HepG2 (cell line): ENCODE data around the gene MRPL58. TPM values are rescaled to one million over a fixed set of nuclear protein-coding genes. Genes with fewer than 3 reads are reported as not detected.
A peak's percentile ranks its signal among the peaks of the same experiment; 100 is the strongest.

Experiments used
- SP2 ChIP-seq: sonication (generic); formaldehyde crosslinking; IDR thresholded peaks from 2 replicates; pipeline ENCODE4 v1.5.1; 2020; ENCODE audit warnings: mild to moderate bottlenecking, missing genetic modification reagents
- SRSF1 ChIP-seq: fragments of 200-400 bp; formaldehyde crosslinking; optimal IDR thresholded peaks from 2 replicates; pipeline ENCODE3; 2017; ENCODE audit warnings: mild to moderate bottlenecking, low read depth, low read length, moderate library complexity
- ZBTB7B ChIP-seq: sonication (generic); formaldehyde crosslinking; IDR thresholded peaks from 2 replicates; pipeline ENCODE4 v1.4.0; 2020; ENCODE audit warnings: missing genetic modification reagents
- ZNF263 ChIP-seq: sonication (generic); formaldehyde crosslinking; IDR thresholded peaks from 2 replicates; pipeline ENCODE4 v1.4.0; 2020; ENCODE audit warnings: missing genetic modification reagents
- polyA plus RNA-seq, 8 experiments: library from polyadenylated mRNA; depleted of rRNA in 3 of 8; stranded (reverse) in 7 of 8; unstranded in 1 of 8; fragments of >200 nt; fragmentation: Illumina TruSeq in 4 of 8; extraction: Trizol in 4 of 8; gene quantifications; 2 replicates each; pipeline versions ENCODE4 v1.2.1 to v1.2.3, GENCODE V29; 2011 to 2016; ENCODE audit warnings: low read depth in 4 of 8, missing spikeins in 1 of 8, mixed read lengths in 1 of 8; ENCODE audit not compliant: insufficient read depth in 1 of 8
- total RNA-seq, 5 experiments: library from RNA; depleted of rRNA; stranded (reverse); fragments of >200 nt; fragmentation: Illumina TruSeq; extraction: Trizol; gene quantifications; 2 replicates each; pipeline ENCODE4 v1.2.3, GENCODE V29; 2016; ENCODE audit warnings: low read depth in 1 of 5
- TF ChIP-seq, protein P1 (sequence below): IDR thresholded peaks from 2 replicates; pipeline ENCODE4 v1.4.0; 2020; ENCODE audit warnings: mild to moderate bottlenecking, missing genetic modification reagents
- TF ChIP-seq, protein P2 (sequence below): sonication (generic); formaldehyde crosslinking; IDR thresholded peaks from 2 replicates; pipeline ENCODE4 v1.8.0; 2022; ENCODE audit warnings: mild to moderate bottlenecking, missing genetic modification reagents, borderline replicate concordance
- TF ChIP-seq, protein P3 (sequence below): sonication (generic); formaldehyde crosslinking; IDR thresholded peaks from 2 replicates; pipeline ENCODE4 v1.4.0; 2020; ENCODE audit warnings: mild to moderate bottlenecking, missing genetic modification reagents
- TF ChIP-seq, protein P4 (sequence below), 2 experiments: sonication (generic) in 1 of 2; formaldehyde crosslinking in 1 of 2; IDR thresholded peaks; 2 replicates each; pipeline versions ENCODE4 v1.4.0 to v1.6.1; 2018 to 2020; ENCODE audit warnings: missing genetic modification reagents in 2 of 2, borderline replicate concordance in 1 of 2, low read depth in 1 of 2, mild to moderate bottlenecking in 1 of 2, missing biosample characterization in 1 of 2
- TF ChIP-seq, protein P5 (sequence below): sonication (generic); formaldehyde crosslinking; IDR thresholded peaks from 2 replicates; pipeline ENCODE4 v1.4.0; 2020; ENCODE audit warnings: missing genetic modification reagents
- TF ChIP-seq, protein P6 (sequence below): sonication (generic); formaldehyde crosslinking; IDR thresholded peaks from 2 replicates; pipeline ENCODE4 v1.4.0; 2020; ENCODE audit warnings: missing genetic modification reagents

Gene MRPL58
- total and polyA plus RNA-seq, 2 of the 13 experiments (the other 11 are each of a cell fraction or from before 2014, with no cell fraction given): 44.9 to 68.9 TPM

DNA sequence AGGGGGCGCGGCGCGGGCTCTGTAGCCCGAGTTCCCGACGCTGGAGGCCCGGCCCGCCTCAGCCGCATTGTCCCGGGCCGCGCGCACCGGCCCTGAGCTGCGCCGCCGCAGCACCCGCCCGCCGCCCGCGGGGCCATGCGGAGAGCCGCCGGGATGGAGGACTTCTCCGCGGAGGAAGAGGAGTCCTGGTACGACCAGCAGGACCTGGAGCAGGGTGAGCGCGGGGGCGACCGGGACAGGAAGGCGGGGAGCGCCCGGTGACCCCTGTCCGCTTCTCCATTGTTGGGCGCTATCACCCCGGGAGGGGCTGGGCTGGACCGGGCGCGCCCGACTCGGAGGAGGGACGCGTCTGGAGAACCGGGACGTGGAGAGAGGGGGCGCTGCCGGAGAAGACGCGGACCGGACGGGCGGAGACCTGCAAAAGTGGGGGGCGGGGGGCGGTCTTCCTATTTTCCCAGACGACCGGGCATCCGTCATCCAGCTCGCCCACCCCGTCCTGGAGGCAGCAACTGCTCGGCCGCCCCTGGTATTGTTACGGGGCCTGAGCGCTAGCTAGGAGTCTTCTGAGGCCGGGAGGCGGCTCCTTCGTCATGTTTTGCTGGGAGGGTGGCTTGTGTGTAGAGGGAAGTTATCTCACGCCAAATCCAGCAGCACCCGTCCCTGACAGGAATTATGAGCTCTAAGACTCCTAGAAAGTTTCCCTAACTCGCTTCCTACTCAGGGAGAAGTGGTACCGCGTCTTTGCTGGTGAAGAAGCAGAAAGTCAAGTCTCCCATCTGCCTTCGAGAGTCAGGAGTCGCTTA lies 24.4 kb upstream of the MRPL58 start (continued):
- TF ChIP-seq, protein P1, sequence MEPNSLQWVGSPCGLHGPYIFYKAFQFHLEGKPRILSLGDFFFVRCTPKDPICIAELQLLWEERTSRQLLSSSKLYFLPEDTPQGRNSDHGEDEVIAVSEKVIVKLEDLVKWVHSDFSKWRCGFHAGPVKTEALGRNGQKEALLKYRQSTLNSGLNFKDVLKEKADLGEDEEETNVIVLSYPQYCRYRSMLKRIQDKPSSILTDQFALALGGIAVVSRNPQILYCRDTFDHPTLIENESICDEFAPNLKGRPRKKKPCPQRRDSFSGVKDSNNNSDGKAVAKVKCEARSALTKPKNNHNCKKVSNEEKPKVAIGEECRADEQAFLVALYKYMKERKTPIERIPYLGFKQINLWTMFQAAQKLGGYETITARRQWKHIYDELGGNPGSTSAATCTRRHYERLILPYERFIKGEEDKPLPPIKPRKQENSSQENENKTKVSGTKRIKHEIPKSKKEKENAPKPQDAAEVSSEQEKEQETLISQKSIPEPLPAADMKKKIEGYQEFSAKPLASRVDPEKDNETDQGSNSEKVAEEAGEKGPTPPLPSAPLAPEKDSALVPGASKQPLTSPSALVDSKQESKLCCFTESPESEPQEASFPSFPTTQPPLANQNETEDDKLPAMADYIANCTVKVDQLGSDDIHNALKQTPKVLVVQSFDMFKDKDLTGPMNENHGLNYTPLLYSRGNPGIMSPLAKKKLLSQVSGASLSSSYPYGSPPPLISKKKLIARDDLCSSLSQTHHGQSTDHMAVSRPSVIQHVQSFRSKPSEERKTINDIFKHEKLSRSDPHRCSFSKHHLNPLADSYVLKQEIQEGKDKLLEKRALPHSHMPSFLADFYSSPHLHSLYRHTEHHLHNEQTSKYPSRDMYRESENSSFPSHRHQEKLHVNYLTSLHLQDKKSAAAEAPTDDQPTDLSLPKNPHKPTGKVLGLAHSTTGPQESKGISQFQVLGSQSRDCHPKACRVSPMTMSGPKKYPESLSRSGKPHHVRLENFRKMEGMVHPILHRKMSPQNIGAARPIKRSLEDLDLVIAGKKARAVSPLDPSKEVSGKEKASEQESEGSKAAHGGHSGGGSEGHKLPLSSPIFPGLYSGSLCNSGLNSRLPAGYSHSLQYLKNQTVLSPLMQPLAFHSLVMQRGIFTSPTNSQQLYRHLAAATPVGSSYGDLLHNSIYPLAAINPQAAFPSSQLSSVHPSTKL (CRISPR knock-in tag): peak; percentile 45; the same call in 1 of the 2 replicates
- TF ChIP-seq, protein P2, sequence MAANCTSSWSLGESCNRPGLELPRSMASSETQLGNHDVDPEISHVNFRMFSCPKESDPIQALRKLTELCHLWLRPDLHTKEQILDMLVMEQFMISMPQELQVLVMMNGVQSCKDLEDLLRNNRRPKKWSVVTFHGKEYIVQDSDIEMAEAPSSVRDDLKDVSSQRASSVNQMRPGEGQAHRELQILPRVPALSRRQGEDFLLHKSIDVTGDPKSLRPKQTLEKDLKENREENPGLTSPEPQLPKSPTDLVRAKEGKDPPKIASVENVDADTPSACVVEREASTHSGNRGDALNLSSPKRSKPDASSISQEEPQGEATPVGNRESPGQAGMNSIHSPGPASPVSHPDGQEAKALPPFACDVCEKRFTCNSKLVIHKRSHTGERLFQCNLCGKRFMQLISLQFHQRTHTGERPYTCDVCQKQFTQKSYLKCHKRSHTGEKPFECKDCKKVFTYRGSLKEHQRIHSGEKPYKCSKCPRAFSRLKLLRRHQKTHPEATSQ (CRISPR knock-in tag): no peak
- TF ChIP-seq, protein P3, sequence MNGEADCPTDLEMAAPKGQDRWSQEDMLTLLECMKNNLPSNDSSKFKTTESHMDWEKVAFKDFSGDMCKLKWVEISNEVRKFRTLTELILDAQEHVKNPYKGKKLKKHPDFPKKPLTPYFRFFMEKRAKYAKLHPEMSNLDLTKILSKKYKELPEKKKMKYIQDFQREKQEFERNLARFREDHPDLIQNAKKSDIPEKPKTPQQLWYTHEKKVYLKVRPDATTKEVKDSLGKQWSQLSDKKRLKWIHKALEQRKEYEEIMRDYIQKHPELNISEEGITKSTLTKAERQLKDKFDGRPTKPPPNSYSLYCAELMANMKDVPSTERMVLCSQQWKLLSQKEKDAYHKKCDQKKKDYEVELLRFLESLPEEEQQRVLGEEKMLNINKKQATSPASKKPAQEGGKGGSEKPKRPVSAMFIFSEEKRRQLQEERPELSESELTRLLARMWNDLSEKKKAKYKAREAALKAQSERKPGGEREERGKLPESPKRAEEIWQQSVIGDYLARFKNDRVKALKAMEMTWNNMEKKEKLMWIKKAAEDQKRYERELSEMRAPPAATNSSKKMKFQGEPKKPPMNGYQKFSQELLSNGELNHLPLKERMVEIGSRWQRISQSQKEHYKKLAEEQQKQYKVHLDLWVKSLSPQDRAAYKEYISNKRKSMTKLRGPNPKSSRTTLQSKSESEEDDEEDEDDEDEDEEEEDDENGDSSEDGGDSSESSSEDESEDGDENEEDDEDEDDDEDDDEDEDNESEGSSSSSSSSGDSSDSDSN (CRISPR knock-in tag): peak; percentile 81
- TF ChIP-seq SRSF1: peak; percentile 52
- TF ChIP-seq, protein P4, sequence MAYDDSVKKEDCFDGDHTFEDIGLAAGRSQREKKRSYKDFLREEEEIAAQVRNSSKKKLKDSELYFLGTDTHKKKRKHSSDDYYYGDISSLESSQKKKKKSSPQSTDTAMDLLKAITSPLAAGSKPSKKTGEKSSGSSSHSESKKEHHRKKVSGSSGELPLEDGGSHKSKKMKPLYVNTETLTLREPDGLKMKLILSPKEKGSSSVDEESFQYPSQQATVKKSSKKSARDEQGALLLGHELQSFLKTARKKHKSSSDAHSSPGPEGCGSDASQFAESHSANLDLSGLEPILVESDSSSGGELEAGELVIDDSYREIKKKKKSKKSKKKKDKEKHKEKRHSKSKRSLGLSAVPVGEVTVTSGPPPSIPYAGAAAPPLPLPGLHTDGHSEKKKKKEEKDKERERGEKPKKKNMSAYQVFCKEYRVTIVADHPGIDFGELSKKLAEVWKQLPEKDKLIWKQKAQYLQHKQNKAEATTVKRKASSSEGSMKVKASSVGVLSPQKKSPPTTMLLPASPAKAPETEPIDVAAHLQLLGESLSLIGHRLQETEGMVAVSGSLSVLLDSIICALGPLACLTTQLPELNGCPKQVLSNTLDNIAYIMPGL (CRISPR knock-in tag; IDR thresholded peaks at IDR 0.05; ENCODE audit: borderline replicate concordance in 1 of 2, low read depth in 1 of 2): peak in 1 of 2 experiments; percentile 69; a peak in 1 of 4 replicates
- TF ChIP-seq ZBTB7B: no peak
- TF ChIP-seq ZNF263 (CRISPR knock-in tag): peak; percentile 90
- TF ChIP-seq, protein P5, sequence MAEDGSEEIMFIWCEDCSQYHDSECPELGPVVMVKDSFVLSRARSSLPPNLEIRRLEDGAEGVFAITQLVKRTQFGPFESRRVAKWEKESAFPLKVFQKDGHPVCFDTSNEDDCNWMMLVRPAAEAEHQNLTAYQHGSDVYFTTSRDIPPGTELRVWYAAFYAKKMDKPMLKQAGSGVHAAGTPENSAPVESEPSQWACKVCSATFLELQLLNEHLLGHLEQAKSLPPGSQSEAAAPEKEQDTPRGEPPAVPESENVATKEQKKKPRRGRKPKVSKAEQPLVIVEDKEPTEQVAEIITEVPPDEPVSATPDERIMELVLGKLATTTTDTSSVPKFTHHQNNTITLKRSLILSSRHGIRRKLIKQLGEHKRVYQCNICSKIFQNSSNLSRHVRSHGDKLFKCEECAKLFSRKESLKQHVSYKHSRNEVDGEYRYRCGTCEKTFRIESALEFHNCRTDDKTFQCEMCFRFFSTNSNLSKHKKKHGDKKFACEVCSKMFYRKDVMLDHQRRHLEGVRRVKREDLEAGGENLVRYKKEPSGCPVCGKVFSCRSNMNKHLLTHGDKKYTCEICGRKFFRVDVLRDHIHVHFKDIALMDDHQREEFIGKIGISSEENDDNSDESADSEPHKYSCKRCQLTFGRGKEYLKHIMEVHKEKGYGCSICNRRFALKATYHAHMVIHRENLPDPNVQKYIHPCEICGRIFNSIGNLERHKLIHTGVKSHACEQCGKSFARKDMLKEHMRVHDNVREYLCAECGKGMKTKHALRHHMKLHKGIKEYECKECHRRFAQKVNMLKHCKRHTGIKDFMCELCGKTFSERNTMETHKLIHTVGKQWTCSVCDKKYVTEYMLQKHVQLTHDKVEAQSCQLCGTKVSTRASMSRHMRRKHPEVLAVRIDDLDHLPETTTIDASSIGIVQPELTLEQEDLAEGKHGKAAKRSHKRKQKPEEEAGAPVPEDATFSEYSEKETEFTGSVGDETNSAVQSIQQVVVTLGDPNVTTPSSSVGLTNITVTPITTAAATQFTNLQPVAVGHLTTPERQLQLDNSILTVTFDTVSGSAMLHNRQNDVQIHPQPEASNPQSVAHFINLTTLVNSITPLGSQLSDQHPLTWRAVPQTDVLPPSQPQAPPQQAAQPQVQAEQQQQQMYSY: no peak
- TF ChIP-seq, protein P6, sequence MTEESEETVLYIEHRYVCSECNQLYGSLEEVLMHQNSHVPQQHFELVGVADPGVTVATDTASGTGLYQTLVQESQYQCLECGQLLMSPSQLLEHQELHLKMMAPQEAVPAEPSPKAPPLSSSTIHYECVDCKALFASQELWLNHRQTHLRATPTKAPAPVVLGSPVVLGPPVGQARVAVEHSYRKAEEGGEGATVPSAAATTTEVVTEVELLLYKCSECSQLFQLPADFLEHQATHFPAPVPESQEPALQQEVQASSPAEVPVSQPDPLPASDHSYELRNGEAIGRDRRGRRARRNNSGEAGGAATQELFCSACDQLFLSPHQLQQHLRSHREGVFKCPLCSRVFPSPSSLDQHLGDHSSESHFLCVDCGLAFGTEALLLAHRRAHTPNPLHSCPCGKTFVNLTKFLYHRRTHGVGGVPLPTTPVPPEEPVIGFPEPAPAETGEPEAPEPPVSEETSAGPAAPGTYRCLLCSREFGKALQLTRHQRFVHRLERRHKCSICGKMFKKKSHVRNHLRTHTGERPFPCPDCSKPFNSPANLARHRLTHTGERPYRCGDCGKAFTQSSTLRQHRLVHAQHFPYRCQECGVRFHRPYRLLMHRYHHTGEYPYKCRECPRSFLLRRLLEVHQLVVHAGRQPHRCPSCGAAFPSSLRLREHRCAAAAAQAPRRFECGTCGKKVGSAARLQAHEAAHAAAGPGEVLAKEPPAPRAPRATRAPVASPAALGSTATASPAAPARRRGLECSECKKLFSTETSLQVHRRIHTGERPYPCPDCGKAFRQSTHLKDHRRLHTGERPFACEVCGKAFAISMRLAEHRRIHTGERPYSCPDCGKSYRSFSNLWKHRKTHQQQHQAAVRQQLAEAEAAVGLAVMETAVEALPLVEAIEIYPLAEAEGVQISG (CRISPR knock-in tag): peak; percentile 27; the same call in 1 of the 2 replicates
- TF ChIP-seq SP2: peak; percentile 21; the same call in 1 of the 2 replicates
